Activated naive CD4-positive, alpha-beta T cell treated with anti-CD3 and anti-CD28 coated beads, Interleukin-2, amount 50 U/mL, for 16 hours (primary cell): ENCODE measurements around the gene LARP1.

Source experiments
- DNase-seq: peaks from one replicate; pipeline ENCODE4 v3.0.0-alpha.2; 2020

LARP1 gene

GRCh38 chr5:154762700-154763099, 7.5 kb downstream of the LARP1 start:
- DNase-seq = no peak

GRCh38 chr5:154764967-154765366, 9.8 kb downstream of the LARP1 start:
- no peak for DNase-seq

GRCh38 chr5:154765396-154765925, 10.3 kb downstream of the LARP1 start:
- no peak for DNase-seq

- no peak for DNase-seq
Measured at GRCh38 chr5:154766558-154767281, 11.5 kb downstream of the LARP1 start.

- DNase-seq = no peak
Measured at GRCh38 chr5:154767576-154767975, 12.4 kb downstream of the LARP1 start.

DNA sequence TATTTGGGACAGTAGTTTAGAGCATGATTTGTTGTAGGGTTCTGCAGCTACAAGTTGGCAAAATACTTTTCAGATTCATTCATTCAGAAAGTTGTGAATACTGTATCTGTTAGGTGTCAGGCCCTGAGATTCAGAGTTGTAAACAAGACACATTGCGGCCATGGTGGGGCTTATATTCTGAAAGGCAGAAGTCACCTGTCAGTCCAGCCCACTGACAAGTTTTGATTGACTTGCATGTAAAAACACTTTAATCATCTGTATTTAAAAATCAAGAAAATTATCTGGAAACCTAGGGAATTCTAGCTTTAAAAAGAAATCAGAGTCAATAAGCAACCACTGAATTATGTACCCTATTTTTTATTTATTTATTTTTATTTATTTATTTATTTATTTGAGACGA, 13.0 kb downstream of the LARP1 start:
- no peak for DNase-seq

DNA sequence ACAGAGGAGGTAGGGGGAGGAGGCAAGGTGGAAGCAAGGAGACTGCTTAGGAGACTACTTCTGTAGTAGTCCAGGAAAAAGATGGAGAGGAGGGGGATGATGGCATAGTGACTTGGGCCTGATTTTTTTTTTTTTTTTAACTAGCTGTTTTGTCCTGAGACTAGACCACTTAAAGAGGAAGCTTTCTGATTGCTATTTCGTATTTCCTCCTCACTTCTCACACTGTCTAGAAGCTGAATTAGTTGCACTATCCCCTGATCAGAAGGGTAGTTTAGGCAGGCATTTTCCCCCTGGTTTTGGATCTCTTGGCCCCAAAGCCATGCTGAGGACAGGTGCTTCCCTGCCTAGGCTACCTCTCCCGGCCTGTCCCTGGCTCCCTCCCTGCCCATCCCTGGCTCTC, 14.9 kb downstream of the LARP1 start:
- DNase-seq = no peak

DNA sequence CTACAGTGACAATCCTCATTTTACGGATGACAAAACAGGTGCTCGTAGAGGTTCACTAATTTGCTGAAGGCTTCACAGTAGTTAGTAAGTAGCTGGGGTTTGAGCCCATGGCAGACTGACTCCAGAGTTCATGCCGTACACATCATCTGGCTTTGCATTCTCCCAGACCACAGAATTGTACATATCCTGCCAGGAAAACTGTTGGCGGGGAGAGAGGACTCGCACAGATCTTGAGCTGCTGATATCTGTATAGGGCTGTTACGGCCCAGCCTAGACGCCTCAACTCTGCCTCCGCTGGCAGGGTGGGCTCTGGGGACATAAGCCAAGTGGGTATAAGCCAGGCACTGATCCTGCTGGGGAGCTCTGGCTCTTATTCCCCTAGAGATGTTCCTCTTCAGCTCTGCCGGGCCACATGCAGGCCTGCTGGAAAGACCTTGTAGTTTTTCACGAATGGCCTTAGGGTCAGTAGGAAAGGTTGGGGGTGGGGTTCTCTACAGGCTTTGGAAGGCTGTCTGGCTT, 16.3 kb downstream of the LARP1 start:
- DNase-seq = no peak

DNA sequence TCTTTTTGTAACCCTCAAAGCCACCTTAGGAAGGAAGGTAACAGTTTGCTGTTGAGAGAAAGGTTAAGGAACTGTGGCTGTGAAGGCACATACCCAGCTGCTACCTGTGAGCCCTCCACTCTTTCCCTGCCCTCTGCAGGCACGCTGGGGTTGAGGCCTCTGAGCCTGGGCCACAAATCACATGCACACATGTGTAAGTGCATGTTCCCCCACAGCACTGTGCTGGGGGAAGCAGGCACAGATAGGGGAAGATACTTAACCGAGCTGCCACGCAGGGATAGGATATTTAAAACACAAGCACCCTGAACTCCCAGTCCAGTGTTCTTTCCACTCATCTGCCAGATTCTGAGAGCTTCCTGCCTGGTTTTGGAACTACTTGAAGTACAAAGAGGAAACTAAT, 18.1 kb downstream of the LARP1 start:
- DNase-seq = no peak

DNA sequence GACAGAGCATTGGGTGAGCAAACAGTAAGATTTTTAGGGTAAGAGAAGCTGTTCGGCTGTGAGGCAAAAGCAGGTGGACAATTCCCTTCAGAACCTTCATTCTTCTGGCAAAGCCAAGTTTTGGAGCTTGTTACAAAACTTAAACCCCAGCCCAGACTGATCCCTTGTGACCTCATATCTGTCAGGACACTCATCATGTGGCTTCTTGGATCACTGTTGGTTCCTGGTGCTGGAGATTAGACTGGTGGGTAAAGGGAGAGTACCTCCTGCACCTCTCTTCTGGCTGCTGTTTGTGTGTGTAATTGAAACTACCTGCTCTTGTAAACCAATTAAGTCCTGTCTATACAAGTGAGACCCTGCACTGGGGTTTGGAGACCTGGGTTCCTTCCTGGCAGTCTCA, 21.0 kb downstream of the LARP1 start:
- DNase-seq = no peak

GRCh38 chr5:154778534-154778933, 23.4 kb downstream of the LARP1 start:
- no peak for DNase-seq

DNA sequence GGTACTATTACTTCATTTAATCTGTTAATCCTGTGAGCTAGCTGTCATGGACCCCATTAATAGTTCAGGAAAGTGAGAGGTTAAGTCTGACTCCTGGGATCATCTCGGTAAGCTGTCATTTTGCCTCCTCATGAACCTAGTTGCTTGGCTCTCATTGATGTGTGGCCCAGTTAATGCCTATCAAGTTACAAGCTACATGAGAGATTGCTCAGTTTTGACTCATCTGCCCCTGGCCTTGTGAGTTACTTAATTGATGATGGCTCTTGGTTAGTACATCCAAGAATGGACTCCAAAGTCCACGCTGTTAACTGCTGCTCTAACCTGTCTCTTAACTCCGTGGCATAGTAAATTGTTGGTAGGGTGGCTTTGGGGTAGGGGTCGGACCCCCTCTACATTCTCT, 23.9 kb downstream of the LARP1 start:
- no peak for DNase-seq

GRCh38 chr5:154780128-154780527, 25.0 kb downstream of the LARP1 start:
- DNase-seq = no peak

GRCh38 chr5:154782326-154782725, 27.1 kb downstream of the LARP1 start:
- DNase-seq = no peak

- DNase-seq = no peak
Measured at GRCh38 chr5:154782812-154783592, 27.8 kb downstream of the LARP1 start.

- DNase-seq = no peak
Measured at GRCh38 chr5:154783774-154784460, 28.7 kb downstream of the LARP1 start.

GRCh38 chr5:154784856-154785255, 29.7 kb downstream of the LARP1 start:
- DNase-seq = no peak

- no peak for DNase-seq
Measured at GRCh38 chr5:154786414-154786813, 31.2 kb downstream of the LARP1 start.

DNA sequence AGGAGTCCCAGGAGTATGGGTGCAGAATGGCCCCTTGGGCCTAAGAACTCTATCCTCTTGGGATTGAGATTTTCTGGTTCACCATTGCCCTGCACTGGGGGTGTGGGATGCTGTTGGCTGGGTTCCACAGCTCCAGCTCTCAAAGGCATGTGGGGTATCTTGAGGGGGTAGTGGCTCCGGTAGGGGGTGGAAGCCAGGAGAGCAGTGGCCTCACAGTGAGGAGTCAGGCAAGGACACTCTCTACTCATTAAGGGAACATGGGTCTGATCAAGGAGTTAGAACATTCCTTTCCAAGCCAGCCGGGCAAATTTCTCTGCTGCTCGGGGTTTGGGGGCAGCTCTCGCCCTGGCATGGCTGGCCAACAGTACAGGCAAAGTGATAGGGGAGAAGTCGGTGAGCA, 33.0 kb downstream of the LARP1 start:
- no peak for DNase-seq

DNA sequence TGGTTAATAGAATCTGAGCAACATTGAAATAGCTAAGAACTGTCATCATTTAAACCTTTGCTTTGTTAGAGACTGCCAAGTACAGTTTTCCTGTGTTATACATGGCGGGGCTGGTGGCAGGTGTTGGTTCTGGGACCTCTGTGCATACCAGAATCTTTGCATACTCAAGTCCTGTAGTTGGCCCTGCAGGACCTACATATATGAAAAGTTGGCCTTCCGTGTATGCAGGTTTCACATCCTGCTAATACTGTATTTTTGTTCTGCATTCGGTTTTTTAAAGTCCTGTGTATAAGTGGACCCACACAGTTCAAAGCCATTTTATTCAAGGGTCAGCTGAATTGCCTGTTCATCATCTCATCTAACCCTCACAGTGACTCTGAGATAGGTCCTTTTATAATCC, 36.4 kb downstream of the LARP1 start:
- DNase-seq = no peak

- no peak for DNase-seq
Measured at GRCh38 chr5:154793599-154794524, 38.7 kb downstream of the LARP1 start.

DNA sequence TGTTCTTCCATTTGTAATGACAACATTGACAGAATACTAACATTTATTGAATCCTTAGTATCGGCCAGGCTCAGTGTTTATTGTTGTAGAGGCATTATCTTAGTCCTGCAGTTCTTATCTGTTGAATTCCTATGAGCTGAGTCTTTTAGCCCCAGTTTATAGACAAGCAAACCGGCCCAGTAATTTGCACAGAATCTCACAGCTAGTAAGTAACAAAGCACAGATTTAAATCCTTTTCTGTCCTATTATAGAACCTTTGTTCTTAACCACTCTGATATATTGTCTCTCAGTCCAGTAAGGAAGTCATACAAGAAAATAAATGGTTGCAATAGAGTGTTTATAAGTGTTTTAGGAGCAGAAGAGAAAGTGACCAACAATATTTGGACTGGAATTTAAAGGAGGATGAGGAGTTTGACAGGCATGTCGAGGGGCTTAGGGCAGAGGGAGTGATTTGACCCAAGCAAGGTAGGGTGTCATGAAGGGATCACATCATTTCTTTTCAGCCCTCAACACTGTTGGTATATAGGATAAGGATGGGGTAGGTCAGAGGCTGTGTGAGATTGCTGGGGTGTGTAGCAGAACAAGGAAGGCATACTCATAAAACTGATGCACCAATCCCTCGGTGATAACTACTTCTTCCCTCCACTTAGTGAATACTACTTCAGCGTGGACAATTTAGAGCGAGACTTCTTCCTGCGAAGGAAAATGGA, 39.5 kb downstream of the LARP1 start:
- no peak for DNase-seq
